Measurements from ENCODE around the gene SYTL1. TPM values are rescaled to one million over a fixed set of nuclear protein-coding genes. Genes with fewer than 3 reads are reported as not detected.

The SYTL1 gene
- total and polyA plus RNA-seq, 7 donors, result 0.13 to 1.3 (median 0.41) TPM

- WGBS, 3 donors, result 86 to 90% (median 87%) methylated on average over 8 of the region's 8 CpGs
- Histone ChIP-seq H3K27me3 (ENCODE audit: insufficient read depth in 3 of 3, low read length in 2 of 3) (peaks cover 0 to 27% (median 24%) of the 10 kb centered on the region in 3 donors), H3K9me3 (no peaks in the 10 kb centered on the region), H3K4me3 (no peak overlapping the region), H3K4me1 (peaks cover 7% of the 10 kb centered on the region), H3K27ac (no peak overlapping the region), H3K36me3 (ENCODE audit: insufficient read depth in 1 of 2, low read depth in 1 of 2) (no peaks in the 10 kb centered on the region)
- no peak for TF ChIP-seq CTCF (IDR thresholded peaks at IDR 0.05)
- intact Hi-C loops (cut with DNase I), result loop anchor here in 1 of 2 donors (10.0 kb wide), 1 partner anchor 1672 kb away; no protein-coding TSS in a partner anchor
- DNase-seq (no peak), ATAC-seq (no peak)
Observed at GRCh38 chr1:27346357-27346756, 4.5 kb downstream of the SYTL1 start.

- intact Hi-C loops (cut with DNase I), result loop anchor here in 1 of 2 donors (10.0 kb wide), 1 partner anchor 1672 kb away; no protein-coding TSS in a partner anchor
- Histone ChIP-seq H3K9me3 (no peaks in the 10 kb centered on the region), H3K27ac (no peak overlapping the region), H3K4me1 (peaks cover 7% of the 10 kb centered on the region), H3K36me3 (ENCODE audit: insufficient read depth in 1 of 2, low read depth in 1 of 2) (no peaks in the 10 kb centered on the region), H3K27me3 (ENCODE audit: insufficient read depth in 3 of 3, low read length in 2 of 3) (peaks cover 0 to 27% (median 24%) of the 10 kb centered on the region in 3 donors), H3K4me3 (no peak overlapping the region)
- no peak for DNase-seq
- TF ChIP-seq CTCF (IDR thresholded peaks at IDR 0.05), result no peak
- 75 to 76% (median 75%) methylated on average over 13 to 14 of the region's 14 CpGs for WGBS, 3 donors
- ATAC-seq, result no peak
Observed at GRCh38 chr1:27346991-27347624, 5.3 kb downstream of the SYTL1 start.

- Histone ChIP-seq H3K27ac (no peak overlapping the region), H3K36me3 (ENCODE audit: insufficient read depth in 1 of 2, low read depth in 1 of 2) (no peaks in the 10 kb centered on the region), H3K4me1 (peaks cover 7% of the 10 kb centered on the region), H3K27me3 (ENCODE audit: insufficient read depth in 3 of 3, low read length in 2 of 3) (peaks cover 0 to 27% (median 24%) of the 10 kb centered on the region in 3 donors), H3K9me3 (no peaks in the 10 kb centered on the region), H3K4me3 (peak overlapping the region; percentile 56)
- intact Hi-C loops (cut with DNase I), result loop anchor here in 1 of 2 donors (10.0 kb wide), 1 partner anchor 1674 kb away; no protein-coding TSS in a partner anchor
- peak; percentile 26 to 38 (median 34) for ATAC-seq
- WGBS, 3 donors, result 19 to 32% (median 26%) methylated on average over 35 to 51 of the region's 51 CpGs
- no peak for TF ChIP-seq CTCF (IDR thresholded peaks at IDR 0.05)
- no peak for DNase-seq
Observed at GRCh38 chr1:27348861-27349783, 7.3 kb downstream of the SYTL1 start.

- intact Hi-C loops (cut with DNase I), result loop anchor here in 1 of 2 donors (10.0 kb wide), 1 partner anchor 1675 kb away; no protein-coding TSS in a partner anchor
- H3K9me3 ChIP-seq, result no peaks in the 10 kb centered on the region
- DNase-seq, result peak; percentile 65 to 71
- peaks cover 7% of the 10 kb centered on the region for H3K4me1 ChIP-seq
- H3K4me3 ChIP-seq, result peak overlapping the region; percentile 56
- TF ChIP-seq CTCF (IDR thresholded peaks at IDR 0.05), result no peak
- peaks cover 0 to 4% of the 10 kb centered on the region in 2 donors for H3K36me3 ChIP-seq (ENCODE audit: insufficient read depth in 1 of 2, low read depth in 1 of 2)
- no peak overlapping the region for H3K27ac ChIP-seq
- H3K27me3 ChIP-seq (ENCODE audit: insufficient read depth in 3 of 3, low read length in 2 of 3), result peaks cover 0 to 27% (median 24%) of the 10 kb centered on the region in 3 donors
- ATAC-seq, result peak; percentile 53 to 66 (median 62)
- WGBS, 3 donors, result 6 to 9% (median 6%) methylated on average over 55 to 84 of the region's 84 CpGs
Observed at GRCh38 chr1:27349784-27350662, 8.2 kb downstream of the SYTL1 start.

Data from psoas muscle (tissue), 8 donors.